HCT116 (cell line): ENCODE results near the gene ZFYVE27.

Source experiments
- CEBPB ChIP-seq: IDR thresholded peaks from 2 replicates; pipeline ENCODE4 v1.6.1; 2012; ENCODE audit warnings: low read depth
- EZH2phosphoT487 ChIP-seq: fragments of 200-600 bp; IDR thresholded peaks from 2 replicates; pipeline ENCODE4 v1.6.1; 2018; ENCODE audit warnings: antibody characterized with exemption, borderline replicate concordance
- POLR2A ChIP-seq: IDR thresholded peaks from 2 replicates; pipeline ENCODE4 v1.7.0; 2011; ENCODE audit warnings: borderline replicate concordance; ENCODE audit not compliant: insufficient read depth, insufficient read length; ENCODE audit errors: extremely low read depth
- SP1 ChIP-seq: IDR thresholded peaks from 2 replicates; pipeline ENCODE4 v1.6.1; 2012; ENCODE audit warnings: low read depth
- TF ChIP-seq, protein P1 (sequence below), 3 experiments: fragments of 200-600 bp in 1 of 3; sonication (generic) in 1 of 3; IDR thresholded peaks in 2 of 3; conservative IDR thresholded peaks in 1 of 3; 2 replicates each; pipeline ENCODE4 v1.5.1; 2012 to 2017; ENCODE audit warnings: low read depth in 2 of 3, low read length in 2 of 3, antibody characterized with exemption in 1 of 3, borderline replicate concordance in 1 of 3, control low read depth in 1 of 3, mild to moderate bottlenecking in 1 of 3, mixed read lengths in 1 of 3, mixed run types in 1 of 3, moderate library complexity in 1 of 3; ENCODE audit not compliant: insufficient read depth in 1 of 3

DNA sequence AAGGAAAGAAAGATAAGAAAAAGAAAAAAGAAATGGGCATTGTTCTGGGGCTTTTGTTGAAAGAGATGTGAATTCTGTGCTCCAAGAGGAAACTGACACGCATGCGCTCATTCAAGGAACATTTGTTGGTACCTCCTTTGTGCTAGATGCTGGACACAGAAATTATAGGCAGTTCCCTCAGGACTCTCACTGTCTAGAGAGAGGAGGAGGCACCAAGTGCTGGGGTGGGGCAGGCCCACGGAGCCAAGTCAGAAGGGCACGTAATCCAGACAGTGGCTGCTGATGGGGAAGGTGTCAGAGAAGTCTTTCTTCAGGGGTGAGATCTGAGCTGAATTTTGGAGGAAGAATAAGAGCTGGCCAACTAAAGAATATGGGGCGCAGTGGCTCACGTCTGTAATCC lies 2.9 kb upstream of the ZFYVE27 start:
- TF ChIP-seq POLR2A: no peak
- no peak for TF ChIP-seq CEBPB
- TF ChIP-seq, protein P1, sequence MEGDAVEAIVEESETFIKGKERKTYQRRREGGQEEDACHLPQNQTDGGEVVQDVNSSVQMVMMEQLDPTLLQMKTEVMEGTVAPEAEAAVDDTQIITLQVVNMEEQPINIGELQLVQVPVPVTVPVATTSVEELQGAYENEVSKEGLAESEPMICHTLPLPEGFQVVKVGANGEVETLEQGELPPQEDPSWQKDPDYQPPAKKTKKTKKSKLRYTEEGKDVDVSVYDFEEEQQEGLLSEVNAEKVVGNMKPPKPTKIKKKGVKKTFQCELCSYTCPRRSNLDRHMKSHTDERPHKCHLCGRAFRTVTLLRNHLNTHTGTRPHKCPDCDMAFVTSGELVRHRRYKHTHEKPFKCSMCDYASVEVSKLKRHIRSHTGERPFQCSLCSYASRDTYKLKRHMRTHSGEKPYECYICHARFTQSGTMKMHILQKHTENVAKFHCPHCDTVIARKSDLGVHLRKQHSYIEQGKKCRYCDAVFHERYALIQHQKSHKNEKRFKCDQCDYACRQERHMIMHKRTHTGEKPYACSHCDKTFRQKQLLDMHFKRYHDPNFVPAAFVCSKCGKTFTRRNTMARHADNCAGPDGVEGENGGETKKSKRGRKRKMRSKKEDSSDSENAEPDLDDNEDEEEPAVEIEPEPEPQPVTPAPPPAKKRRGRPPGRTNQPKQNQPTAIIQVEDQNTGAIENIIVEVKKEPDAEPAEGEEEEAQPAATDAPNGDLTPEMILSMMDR (IDR thresholded peaks at IDR 0.05 in 2 of 3, conservative IDR thresholded peaks at IDR 0.05 in 1 of 3; ENCODE audit: borderline replicate concordance in 1 of 3, insufficient read depth in 1 of 3, low read depth in 2 of 3, low read length in 2 of 3): no peak
- TF ChIP-seq EZH2phosphoT487: no peak
- no peak for TF ChIP-seq SP1
